Adrenal gland (tissue), 5 donors: ENCODE results near the gene OSTF1.

Experiments
- POLR2A ChIP-seq, 2 donors: fragments of 450-650 bp; IDR thresholded peaks; one replicate each; pipeline ENCODE4 v1.6.1; 2017; ENCODE audit warnings: antibody characterized with exemption in 2 of 2, mild to moderate bottlenecking in 2 of 2, moderate library complexity in 1 of 2
- TF ChIP-seq, protein P1 (sequence below), 6 experiments: fragments of 450-650 bp in 4 of 6; fragments of 200-600 bp in 2 of 6; sonication (generic) in 1 of 6; IDR thresholded peaks; 1 replicate in 5 of 6; 2 replicates in 1 of 6; pipeline versions ENCODE4 v1.5.1 to v1.8.0; 2016 to 2021; ENCODE audit warnings: antibody characterized with exemption in 6 of 6, mild to moderate bottlenecking in 2 of 6, moderate library complexity in 1 of 6
- donor health status: DM: no; HTN: no; CAD: no.

DNA sequence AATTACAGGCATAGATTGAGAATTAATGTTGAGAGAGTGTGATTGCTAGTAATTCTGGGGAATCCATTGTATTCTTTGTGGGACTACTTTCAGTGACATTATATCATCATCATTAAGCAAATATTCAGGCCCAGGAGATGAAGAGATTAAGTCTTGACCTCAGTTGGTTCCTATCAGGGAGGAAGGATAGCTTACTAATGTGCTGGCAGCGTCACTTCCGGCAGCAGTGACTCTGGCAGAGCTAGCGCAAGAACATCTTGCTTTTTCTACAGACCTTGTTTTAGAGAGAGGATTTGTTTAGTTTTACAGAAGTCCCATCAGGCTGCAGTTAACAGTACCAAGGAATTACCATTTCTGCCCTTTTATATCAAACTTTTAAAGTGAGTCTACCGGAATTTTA is 20.3 kb downstream of the OSTF1 start:
- TF ChIP-seq, protein P1, sequence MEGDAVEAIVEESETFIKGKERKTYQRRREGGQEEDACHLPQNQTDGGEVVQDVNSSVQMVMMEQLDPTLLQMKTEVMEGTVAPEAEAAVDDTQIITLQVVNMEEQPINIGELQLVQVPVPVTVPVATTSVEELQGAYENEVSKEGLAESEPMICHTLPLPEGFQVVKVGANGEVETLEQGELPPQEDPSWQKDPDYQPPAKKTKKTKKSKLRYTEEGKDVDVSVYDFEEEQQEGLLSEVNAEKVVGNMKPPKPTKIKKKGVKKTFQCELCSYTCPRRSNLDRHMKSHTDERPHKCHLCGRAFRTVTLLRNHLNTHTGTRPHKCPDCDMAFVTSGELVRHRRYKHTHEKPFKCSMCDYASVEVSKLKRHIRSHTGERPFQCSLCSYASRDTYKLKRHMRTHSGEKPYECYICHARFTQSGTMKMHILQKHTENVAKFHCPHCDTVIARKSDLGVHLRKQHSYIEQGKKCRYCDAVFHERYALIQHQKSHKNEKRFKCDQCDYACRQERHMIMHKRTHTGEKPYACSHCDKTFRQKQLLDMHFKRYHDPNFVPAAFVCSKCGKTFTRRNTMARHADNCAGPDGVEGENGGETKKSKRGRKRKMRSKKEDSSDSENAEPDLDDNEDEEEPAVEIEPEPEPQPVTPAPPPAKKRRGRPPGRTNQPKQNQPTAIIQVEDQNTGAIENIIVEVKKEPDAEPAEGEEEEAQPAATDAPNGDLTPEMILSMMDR (IDR thresholded peaks at IDR 0.05) = no peak
- TF ChIP-seq POLR2A (IDR thresholded peaks at IDR 0.05) = no peak
